ENCODE data around the gene MSH4. TPM values are rescaled to one million over a fixed set of nuclear protein-coding genes. Genes with fewer than 3 reads are reported as not detected.

MSH4 gene
- total RNA-seq, 4 donors from 2014 or later = 0.19 to 0.37 (median 0.24) TPM; not detected in 1

DNA sequence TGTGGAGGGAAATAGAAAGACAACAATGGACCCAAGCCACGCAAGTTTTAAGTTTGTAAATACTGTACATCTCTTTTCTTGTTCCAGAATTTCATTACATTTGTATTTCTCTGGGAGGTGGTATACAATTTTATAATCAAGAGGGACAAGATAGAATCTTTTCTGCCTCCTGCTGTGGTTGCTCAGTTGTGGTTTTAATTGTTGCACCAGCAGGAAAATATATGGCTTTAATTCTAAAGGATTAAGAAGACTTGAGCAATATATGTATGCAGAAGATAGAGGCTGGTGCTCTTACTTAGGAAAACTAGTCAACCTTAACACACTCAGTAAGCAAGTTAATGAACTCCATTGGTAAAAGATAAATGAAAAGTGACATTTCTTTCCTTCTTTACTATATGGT lies 155.3 kb downstream of the MSH4 start:
- ATAC-seq (ENCODE audit: low FRiP score) = no peak
- TF ChIP-seq, protein P1, sequence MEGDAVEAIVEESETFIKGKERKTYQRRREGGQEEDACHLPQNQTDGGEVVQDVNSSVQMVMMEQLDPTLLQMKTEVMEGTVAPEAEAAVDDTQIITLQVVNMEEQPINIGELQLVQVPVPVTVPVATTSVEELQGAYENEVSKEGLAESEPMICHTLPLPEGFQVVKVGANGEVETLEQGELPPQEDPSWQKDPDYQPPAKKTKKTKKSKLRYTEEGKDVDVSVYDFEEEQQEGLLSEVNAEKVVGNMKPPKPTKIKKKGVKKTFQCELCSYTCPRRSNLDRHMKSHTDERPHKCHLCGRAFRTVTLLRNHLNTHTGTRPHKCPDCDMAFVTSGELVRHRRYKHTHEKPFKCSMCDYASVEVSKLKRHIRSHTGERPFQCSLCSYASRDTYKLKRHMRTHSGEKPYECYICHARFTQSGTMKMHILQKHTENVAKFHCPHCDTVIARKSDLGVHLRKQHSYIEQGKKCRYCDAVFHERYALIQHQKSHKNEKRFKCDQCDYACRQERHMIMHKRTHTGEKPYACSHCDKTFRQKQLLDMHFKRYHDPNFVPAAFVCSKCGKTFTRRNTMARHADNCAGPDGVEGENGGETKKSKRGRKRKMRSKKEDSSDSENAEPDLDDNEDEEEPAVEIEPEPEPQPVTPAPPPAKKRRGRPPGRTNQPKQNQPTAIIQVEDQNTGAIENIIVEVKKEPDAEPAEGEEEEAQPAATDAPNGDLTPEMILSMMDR (IDR thresholded peaks at IDR 0.05) = no peak
- no peak for DNase-seq (ENCODE audit: low spot score)

DNA sequence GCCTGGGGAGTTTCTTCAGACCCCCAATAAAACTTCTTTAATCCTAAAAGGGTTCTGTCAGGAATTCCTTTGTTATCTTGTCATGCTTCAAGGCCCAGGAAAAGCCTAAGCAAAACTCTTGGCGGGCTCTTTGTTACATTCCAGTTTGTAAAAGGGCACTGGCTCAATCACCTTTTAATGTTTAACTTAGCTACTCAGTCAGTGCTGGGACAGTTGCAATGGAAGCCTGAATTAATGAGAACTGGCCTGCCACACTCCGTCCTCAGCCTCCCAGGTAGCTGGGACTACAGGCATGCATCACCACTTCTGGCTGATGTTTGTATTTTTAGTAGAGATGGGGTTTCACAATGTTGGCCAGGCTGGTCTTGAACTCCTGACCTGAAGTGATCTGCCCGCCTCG lies 156.8 kb downstream of the MSH4 start:
- no peak for DNase-seq (ENCODE audit: low spot score)
- ATAC-seq (ENCODE audit: low FRiP score) = no peak
- TF ChIP-seq, protein P1 (IDR thresholded peaks at IDR 0.05) = no peak

DNA sequence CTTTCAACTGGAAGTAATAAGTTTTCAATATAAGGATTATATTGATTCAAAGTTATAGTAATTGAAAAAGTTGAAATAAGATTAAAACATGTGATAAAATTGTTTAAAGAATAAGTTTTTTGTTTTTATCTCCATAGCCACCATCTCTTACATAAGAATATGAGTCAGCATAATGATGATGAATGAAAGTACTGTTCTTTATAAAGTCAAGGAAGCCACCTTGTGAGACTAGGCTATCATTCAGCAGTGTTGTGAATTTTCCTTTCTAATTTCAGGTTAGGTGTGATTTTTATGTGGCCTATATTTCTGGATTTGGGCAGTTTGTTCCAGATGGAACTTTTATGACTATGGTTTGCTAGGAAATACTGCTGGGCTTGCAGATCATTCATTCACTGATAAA lies 157.9 kb downstream of the MSH4 start:
- TF ChIP-seq, protein P1 (IDR thresholded peaks at IDR 0.05) = no peak
- no peak for ATAC-seq (ENCODE audit: low FRiP score)

More for the DNA sequence above, 157.9 kb downstream of the MSH4 start:
- no peak for DNase-seq (ENCODE audit: low spot score)

Small RNAs within 50 kb of the gene (small RNA-seq; reads per million reads assigned to genes)
- gene SNORD45A = not detected
- not detected for gene SNORD45B
- gene SNORD45C = not detected

Other genes starting within 250 kb of the MSH4 start
- under 1 TPM; 0.25 to 0.37 (median 0.34) TPM for gene SLC44A5, start 185.8 kb upstream of the MSH4 start, total RNA-seq
- 10 to 100 TPM; 37.0 to 59.4 (median 43.9) TPM for gene ACADM, start 72.2 kb upstream of the MSH4 start, total RNA-seq
- 100 to 1,000 TPM in 1 of 4 donors, 10 to 100 TPM in 3; 63.1 to 155 (median 70.2) TPM for gene RABGGTB, start 10.6 kb upstream of the MSH4 start, total RNA-seq
- gene ASB17, start 135.5 kb downstream of the MSH4 start, total RNA-seq = not detected